SK-N-SH (cell line): ENCODE data around the gene TGM3. TPM values are rescaled to one million over a fixed set of nuclear protein-coding genes. Genes with fewer than 3 reads are reported as not detected.

Experiments used
- CTCF ChIA-PET: fragments of 300-600, 350-600 bp; formaldehyde crosslinking; extraction: SDS; loops from one replicate; lab custom pipeline; 2021; lab: Yijun Ruan, JAX
- POLR2A ChIA-PET: fragments of 350-600 bp; sonication (Branson Sonifier 250); formaldehyde crosslinking; extraction: SDS; loops from one replicate; lab custom pipeline; 2020; ENCODE audit warnings: antibody characterized with exemption, inconsistent platforms; lab: Yijun Ruan, JAX
- DNase-seq: peaks from one replicate; pipeline ENCODE4 v3.0.0; 2012
- H2AFZ ChIP-seq: fragments of 200-600 bp; sonication (generic); 2 replicates; pipeline ENCODE4 v1.8.1; 2016; ENCODE audit warnings: antibody characterized with exemption, mild to moderate bottlenecking, low read depth
- H3F3A ChIP-seq: fragments of 200-600 bp; sonication (generic); replicated peaks from 2 replicates; pipeline ENCODE3; 2016; ENCODE audit warnings: antibody characterized with exemption, mild to moderate bottlenecking; ENCODE audit not compliant: insufficient read depth
- H3K27ac ChIP-seq, 2 experiments: fragments of 200-500 bp in 1 of 2; fragments of 200-600 bp in 1 of 2; sonication (Bioruptor generic) in 1 of 2; sonication (generic), shearing (Covaris generic) in 1 of 2; 2 replicates each; pipeline versions ENCODE4 v1.5.1 to v1.6.1; 2014 to 2016; ENCODE audit warnings: low read depth in 2 of 2, inconsistent platforms in 1 of 2, low read length in 1 of 2, mild to moderate bottlenecking in 1 of 2, mixed read lengths in 1 of 2
- H3K27me3 ChIP-seq: fragments of 200-600 bp; sonication (generic), shearing (Covaris generic); 2 replicates; pipeline ENCODE4 v1.6.1; 2016; ENCODE audit warnings: mixed run types; ENCODE audit not compliant: insufficient read depth
- H3K36me3 ChIP-seq, 2 experiments: fragments of 200-500 bp in 1 of 2; fragments of 200-600 bp in 1 of 2; sonication (Bioruptor generic) in 1 of 2; sonication (generic) in 1 of 2; replicated peaks in 1 of 2; 2 replicates each; pipeline versions ENCODE3 to v1.5.1; 2014 to 2016; ENCODE audit warnings: low read length in 1 of 2, mild to moderate bottlenecking in 1 of 2; ENCODE audit not compliant: insufficient read depth in 2 of 2, control insufficient read depth in 1 of 2
- H3K4me1 ChIP-seq, 2 experiments: fragments of 200-500 bp in 1 of 2; fragments of 200-600 bp in 1 of 2; sonication (Bioruptor generic) in 1 of 2; sonication (generic), shearing (Covaris generic) in 1 of 2; 2 replicates each; pipeline versions ENCODE4 v1.5.1 to v1.6.1; 2014 to 2016; ENCODE audit warnings: low read depth in 1 of 2, low read length in 1 of 2, mixed run types in 1 of 2; ENCODE audit not compliant: insufficient read depth in 2 of 2, control insufficient read depth in 1 of 2
- H3K4me2 ChIP-seq: fragments of 200-600 bp; sonication (generic), shearing (Covaris generic); 2 replicates; pipeline ENCODE4 v1.6.1; 2017; ENCODE audit warnings: mixed run types
- H3K4me3 ChIP-seq, 2 experiments: fragments of 200-500 bp in 1 of 2; fragments of 200-600 bp in 1 of 2; sonication (Bioruptor generic) in 1 of 2; sonication (generic), shearing (Covaris generic) in 1 of 2; 2 replicates each; pipeline versions ENCODE4 v1.5.1 to v1.8.1; 2014 to 2016; ENCODE audit warnings: low read depth in 2 of 2, inconsistent platforms in 1 of 2, low read length in 1 of 2, mild to moderate bottlenecking in 1 of 2, mixed read lengths in 1 of 2, moderate library complexity in 1 of 2
- H3K79me2 ChIP-seq: fragments of 200-600 bp; sonication (generic); 2 replicates; pipeline ENCODE4 v1.8.1; 2017; ENCODE audit warnings: mild to moderate bottlenecking; ENCODE audit not compliant: insufficient read depth
- H3K9ac ChIP-seq: fragments of 200-600 bp; sonication (generic); 2 replicates; pipeline ENCODE4 v1.6.1; 2017; ENCODE audit warnings: mixed run types
- H3K9me2 ChIP-seq: fragments of 200-600 bp; sonication (generic); 2 replicates; pipeline ENCODE4 v1.6.1; 2017; ENCODE audit warnings: mixed run types
- H3K9me3 ChIP-seq: fragments of 200-600 bp; sonication (generic); 2 replicates; pipeline ENCODE4 v1.6.1; 2017; ENCODE audit warnings: mixed run types, mild to moderate bottlenecking, moderate library complexity
- H4K20me1 ChIP-seq: fragments of 200-600 bp; sonication (generic); 2 replicates; pipeline ENCODE4 v1.6.1; 2017; ENCODE audit warnings: mild to moderate bottlenecking, mixed run types; ENCODE audit not compliant: insufficient read depth
- ELF1 ChIP-seq: IDR thresholded peaks from 2 replicates; pipeline ENCODE4 v1.4.0; 2012
- EP300 ChIP-seq, 2 experiments: IDR thresholded peaks; 2 replicates each; pipeline versions ENCODE4 v1.4.0 to v1.6.1; 2012; ENCODE audit warnings: borderline replicate concordance in 1 of 2, low read depth in 1 of 2, low read length in 1 of 2
- EZH2phosphoT487 ChIP-seq: fragments of 200-600 bp; sonication (generic); IDR thresholded peaks from 2 replicates; pipeline ENCODE4 v1.6.1; 2017; ENCODE audit warnings: low read depth, mixed run types, mild to moderate bottlenecking, antibody characterized with exemption, moderate library complexity, borderline replicate concordance
- GABPA ChIP-seq: IDR thresholded peaks from 2 replicates; pipeline ENCODE4 v1.4.0; 2012; ENCODE audit warnings: low read depth, mild to moderate bottlenecking
- GATA2 ChIP-seq: sonication (generic); formaldehyde crosslinking; IDR thresholded peaks from 2 replicates; pipeline ENCODE4 v1.5.0; 2020; ENCODE audit warnings: mild to moderate bottlenecking, missing genetic modification reagents
- JUND ChIP-seq: IDR thresholded peaks from 2 replicates; pipeline ENCODE4 v1.4.0; 2012
- MEF2A ChIP-seq: IDR thresholded peaks from 2 replicates; pipeline ENCODE4 v1.4.0; 2012; ENCODE audit warnings: low read depth, borderline replicate concordance
- MXI1 ChIP-seq: IDR thresholded peaks from 2 replicates; pipeline ENCODE4 v1.6.1; 2012; ENCODE audit warnings: mild to moderate bottlenecking, low read depth, low read length, improper control_type of control experiment
- POLR2AphosphoS5 ChIP-seq: IDR thresholded peaks from 2 replicates; pipeline ENCODE4 v1.6.1; 2012; ENCODE audit warnings: low read depth, low read length
- RAD21 ChIP-seq: IDR thresholded peaks from 2 replicates; pipeline ENCODE4 v1.6.1; 2012; ENCODE audit warnings: mild to moderate bottlenecking, low read length
- RFX5 ChIP-seq: IDR thresholded peaks from 2 replicates; pipeline ENCODE4 v1.6.1; 2012; ENCODE audit warnings: mild to moderate bottlenecking, improper control_type of control experiment, low read length
- SIN3A ChIP-seq: IDR thresholded peaks from 2 replicates; pipeline ENCODE4 v1.6.1; 2012; ENCODE audit warnings: low read depth, mild to moderate bottlenecking, low read length, moderate library complexity, borderline replicate concordance
- SMC3 ChIP-seq: IDR thresholded peaks from 2 replicates; pipeline ENCODE4 v1.6.1; 2012; ENCODE audit warnings: low read depth, low read length, improper control_type of control experiment
- TAF1 ChIP-seq: IDR thresholded peaks from 2 replicates; pipeline ENCODE4 v1.6.1; 2012; ENCODE audit warnings: low read depth, mild to moderate bottlenecking, low read length, moderate library complexity, borderline replicate concordance
- TCF12 ChIP-seq: IDR thresholded peaks from 2 replicates; pipeline ENCODE4 v1.4.0; 2012
- TEAD4 ChIP-seq: IDR thresholded peaks from 2 replicates; pipeline ENCODE4 v1.4.0; 2012; ENCODE audit warnings: mild to moderate bottlenecking, borderline replicate concordance; ENCODE audit not compliant: insufficient read depth
- YY1 ChIP-seq: IDR thresholded peaks from 2 replicates; pipeline ENCODE4 v1.4.0; 2012; ENCODE audit warnings: low read depth, mild to moderate bottlenecking
- WGBS: methylation state at CpG from one replicate; pipeline ENCODE4 v1.1.6; 2017; ENCODE audit warnings: low lambda C conversion rate; 5-methylcytosine and 5-hydroxymethylcytosine counted together
- polyA plus RNA-seq, 3 experiments: library from polyadenylated mRNA; depleted of rRNA; stranded (reverse); fragments of >200 nt; gene quantifications; 2 replicates each; pipeline ENCODE4 v1.2.3, GENCODE V29; 2012
- TF ChIP-seq, protein P1 (sequence below): IDR thresholded peaks from 2 replicates; pipeline ENCODE4 v1.4.0; 2012; ENCODE audit warnings: low read depth
- TF ChIP-seq, protein P2 (sequence below): IDR thresholded peaks from 2 replicates; pipeline ENCODE4 v1.4.0; 2012; ENCODE audit warnings: low read depth, borderline replicate concordance
- TF ChIP-seq, protein P3 (sequence below): fragments of 150-350 bp; IDR thresholded peaks from 2 replicates; pipeline ENCODE4 v1.6.1; 2016; ENCODE audit warnings: mild to moderate bottlenecking, low read depth, low read length

TGM3 gene
- polyA plus RNA-seq, 1 of the 3 experiments (the other 2 are of a cell fraction) = not detected

GRCh38 chr20:2335096-2335870 is 39.5 kb downstream of the TGM3 start (continued):
- TF ChIP-seq, protein P1, sequence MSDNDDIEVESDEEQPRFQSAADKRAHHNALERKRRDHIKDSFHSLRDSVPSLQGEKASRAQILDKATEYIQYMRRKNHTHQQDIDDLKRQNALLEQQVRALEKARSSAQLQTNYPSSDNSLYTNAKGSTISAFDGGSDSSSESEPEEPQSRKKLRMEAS = no peak

DNA sequence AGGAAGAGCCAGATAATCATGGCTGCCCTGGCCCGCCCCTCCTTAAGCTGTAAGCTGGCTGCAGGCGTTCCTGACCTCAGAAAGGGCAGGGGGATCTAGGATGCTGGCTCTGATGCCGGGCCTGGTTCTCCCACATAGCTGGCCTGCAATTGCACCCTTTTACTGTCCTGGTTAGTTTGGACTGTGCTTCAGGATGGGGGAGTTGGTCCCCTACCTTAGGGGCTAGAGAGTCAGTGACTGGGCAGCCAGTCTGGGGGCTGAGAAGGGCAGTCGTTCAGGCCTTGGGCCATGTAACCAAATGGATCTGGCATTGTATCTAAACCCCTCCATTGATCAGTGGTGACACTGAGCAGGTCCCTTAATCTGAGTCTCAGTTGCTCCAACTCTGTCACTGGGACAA is 40.7 kb downstream of the TGM3 start:
- no peaks in the 10 kb centered on the region for H3K9me2 ChIP-seq
- no peak overlapping the region for H2AFZ ChIP-seq
- POLR2A ChIA-PET = no interaction called here
- H3K9me3 ChIP-seq = no peaks in the 10 kb centered on the region
- no peaks in the 10 kb centered on the region for H4K20me1 ChIP-seq
- H3K79me2 ChIP-seq = no peaks in the 10 kb centered on the region
- H3K4me1 ChIP-seq = no peaks in the 10 kb centered on the region
- no peak overlapping the region for H3K9ac ChIP-seq
- WGBS = 63% methylated on average over 4 of the region's 4 CpGs
- H3F3A ChIP-seq = no peaks in the 10 kb centered on the region
- CTCF ChIA-PET = interaction anchor here (0.7 kb wide), 1 partner anchor 17 kb away, joined by 3 read pairs; no protein-coding TSS in a partner anchor
- TF ChIP-seq, protein P2, sequence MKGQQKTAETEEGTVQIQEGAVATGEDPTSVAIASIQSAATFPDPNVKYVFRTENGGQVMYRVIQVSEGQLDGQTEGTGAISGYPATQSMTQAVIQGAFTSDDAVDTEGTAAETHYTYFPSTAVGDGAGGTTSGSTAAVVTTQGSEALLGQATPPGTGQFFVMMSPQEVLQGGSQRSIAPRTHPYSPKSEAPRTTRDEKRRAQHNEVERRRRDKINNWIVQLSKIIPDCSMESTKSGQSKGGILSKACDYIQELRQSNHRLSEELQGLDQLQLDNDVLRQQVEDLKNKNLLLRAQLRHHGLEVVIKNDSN = no peak
- TF ChIP-seq EZH2phosphoT487 (no peak), TAF1 (no peak), EP300 (IDR thresholded peaks at IDR 0.05; ENCODE audit: borderline replicate concordance in 1 of 2, low read depth in 1 of 2, low read length in 1 of 2) (no peak), YY1 (no peak), TEAD4 (no peak), RFX5 (no peak), JUND (no peak), ELF1 (no peak), RAD21 (no peak), TCF12 (no peak), SIN3A (no peak), MXI1 (no peak), GATA2 (CRISPR knock-in tag) (no peak), GABPA (no peak), POLR2AphosphoS5 (no peak), SMC3 (no peak), MEF2A (no peak)
- TF ChIP-seq, protein P1 = no peak
- TF ChIP-seq, protein P3, sequence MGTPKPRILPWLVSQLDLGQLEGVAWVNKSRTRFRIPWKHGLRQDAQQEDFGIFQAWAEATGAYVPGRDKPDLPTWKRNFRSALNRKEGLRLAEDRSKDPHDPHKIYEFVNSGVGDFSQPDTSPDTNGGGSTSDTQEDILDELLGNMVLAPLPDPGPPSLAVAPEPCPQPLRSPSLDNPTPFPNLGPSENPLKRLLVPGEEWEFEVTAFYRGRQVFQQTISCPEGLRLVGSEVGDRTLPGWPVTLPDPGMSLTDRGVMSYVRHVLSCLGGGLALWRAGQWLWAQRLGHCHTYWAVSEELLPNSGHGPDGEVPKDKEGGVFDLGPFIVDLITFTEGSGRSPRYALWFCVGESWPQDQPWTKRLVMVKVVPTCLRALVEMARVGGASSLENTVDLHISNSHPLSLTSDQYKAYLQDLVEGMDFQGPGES = no peak
- no peak for DNase-seq
- H3K27ac ChIP-seq = no peak overlapping the region
- H3K27me3 ChIP-seq = peaks cover 4% of the 10 kb centered on the region; the same call in 1 of the 2 replicates
- H3K36me3 ChIP-seq = no peaks in the 10 kb centered on the region
- H3K4me3 ChIP-seq = no peak overlapping the region
- H3K4me2 ChIP-seq = no peak overlapping the region
